Measurements from ENCODE around the gene CIROP. TPM values are rescaled to one million over a fixed set of nuclear protein-coding genes. Genes with fewer than 3 reads are reported as not detected.

Gene CIROP
- total RNA-seq, 4 donors from 2014 or later: 0.38 TPM; not detected in 3

DNA sequence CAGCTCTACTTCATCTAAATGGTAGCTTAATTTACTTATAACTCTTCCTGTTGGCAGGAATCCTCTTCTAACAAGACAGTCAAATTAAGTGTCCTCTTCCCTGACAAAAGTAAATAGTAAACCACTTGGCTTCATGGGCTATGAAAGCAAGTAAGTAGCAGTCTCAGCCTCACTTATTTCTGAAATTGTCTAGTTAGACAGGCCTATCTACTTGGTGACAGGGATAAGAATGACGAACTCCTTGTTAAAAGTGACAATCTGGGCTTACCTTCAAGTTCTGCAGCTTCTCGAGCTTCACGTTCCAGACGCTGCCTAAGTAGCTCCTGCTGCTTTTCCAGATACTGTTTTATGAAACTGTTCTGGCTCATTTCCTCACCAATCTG, 14.5 kb downstream of the CIROP start:
- DNase-seq: no peak
- H3K4me1 ChIP-seq: peaks cover 8 to 41% (median 13%) of the 10 kb centered on the region in 3 donors
- H3K27me3 ChIP-seq: no peaks in the 10 kb centered on the region
- WGBS, 2 donors: 69 to 85% methylated on average over 4 of the region's 4 CpGs
- peaks cover 23 to 81% (median 40%) of the 10 kb centered on the region in 3 donors for H3K36me3 ChIP-seq
- H3K4me3 ChIP-seq: no peak overlapping the region
- TF ChIP-seq, protein P1, sequence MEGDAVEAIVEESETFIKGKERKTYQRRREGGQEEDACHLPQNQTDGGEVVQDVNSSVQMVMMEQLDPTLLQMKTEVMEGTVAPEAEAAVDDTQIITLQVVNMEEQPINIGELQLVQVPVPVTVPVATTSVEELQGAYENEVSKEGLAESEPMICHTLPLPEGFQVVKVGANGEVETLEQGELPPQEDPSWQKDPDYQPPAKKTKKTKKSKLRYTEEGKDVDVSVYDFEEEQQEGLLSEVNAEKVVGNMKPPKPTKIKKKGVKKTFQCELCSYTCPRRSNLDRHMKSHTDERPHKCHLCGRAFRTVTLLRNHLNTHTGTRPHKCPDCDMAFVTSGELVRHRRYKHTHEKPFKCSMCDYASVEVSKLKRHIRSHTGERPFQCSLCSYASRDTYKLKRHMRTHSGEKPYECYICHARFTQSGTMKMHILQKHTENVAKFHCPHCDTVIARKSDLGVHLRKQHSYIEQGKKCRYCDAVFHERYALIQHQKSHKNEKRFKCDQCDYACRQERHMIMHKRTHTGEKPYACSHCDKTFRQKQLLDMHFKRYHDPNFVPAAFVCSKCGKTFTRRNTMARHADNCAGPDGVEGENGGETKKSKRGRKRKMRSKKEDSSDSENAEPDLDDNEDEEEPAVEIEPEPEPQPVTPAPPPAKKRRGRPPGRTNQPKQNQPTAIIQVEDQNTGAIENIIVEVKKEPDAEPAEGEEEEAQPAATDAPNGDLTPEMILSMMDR (IDR thresholded peaks at IDR 0.05): no peak
- intact Hi-C loops (cut with DNase I): no loop called here
- H3K27ac ChIP-seq: no peak overlapping the region
- H3K9me3 ChIP-seq: no peaks in the 10 kb centered on the region

DNA sequence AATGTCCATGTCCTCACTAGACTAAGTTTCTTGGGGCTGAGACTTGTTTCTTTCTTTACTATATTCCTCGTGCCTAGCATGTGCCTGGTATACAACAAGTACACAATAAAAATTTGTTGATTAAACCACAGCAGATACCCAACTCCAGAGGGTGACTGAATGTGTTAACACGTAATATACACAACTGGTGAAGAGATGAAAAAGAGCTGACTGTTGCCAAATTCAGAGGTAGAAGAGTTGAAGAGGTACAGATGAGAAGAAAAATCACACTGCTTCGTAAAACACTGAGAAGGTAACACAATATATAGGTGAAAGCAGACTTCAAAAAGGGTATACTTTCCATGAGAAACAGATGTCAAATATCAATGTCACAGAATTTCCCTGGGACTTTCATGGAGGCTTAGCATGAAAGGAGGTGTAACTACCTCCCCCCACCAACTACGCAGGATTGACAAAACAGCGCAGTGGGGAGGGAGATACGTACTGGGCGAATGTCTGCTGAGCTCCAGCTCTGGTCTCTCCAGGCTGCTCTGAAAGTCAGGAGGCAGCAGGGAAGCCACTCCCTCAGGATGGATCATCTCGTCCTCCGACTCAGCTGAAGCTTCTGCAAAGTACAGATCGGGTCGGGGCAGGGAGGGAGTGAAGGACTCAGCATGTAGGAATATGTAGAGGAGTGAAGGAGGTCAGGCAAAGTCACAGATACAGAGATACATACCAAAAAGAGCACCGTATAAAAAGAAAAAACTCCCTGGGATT, 15.1 kb downstream of the CIROP start:
- peaks cover 23 to 86% (median 40%) of the 10 kb centered on the region in 3 donors for H3K36me3 ChIP-seq
- WGBS, 2 donors: 83 to 95% methylated on average over 10 to 12 of the region's 12 CpGs
- peaks cover 8 to 41% (median 13%) of the 10 kb centered on the region in 3 donors for H3K4me1 ChIP-seq
- intact Hi-C loops (cut with DNase I): no loop called here
- H3K9me3 ChIP-seq: no peaks in the 10 kb centered on the region
- no peak for DNase-seq
- no peak overlapping the region for H3K27ac ChIP-seq
- no peak overlapping the region for H3K4me3 ChIP-seq
- TF ChIP-seq, protein P1 (IDR thresholded peaks at IDR 0.05): no peak
- TF ChIP-seq POLR2A (IDR thresholded peaks at IDR 0.05): no peak
- no peaks in the 10 kb centered on the region for H3K27me3 ChIP-seq

DNA sequence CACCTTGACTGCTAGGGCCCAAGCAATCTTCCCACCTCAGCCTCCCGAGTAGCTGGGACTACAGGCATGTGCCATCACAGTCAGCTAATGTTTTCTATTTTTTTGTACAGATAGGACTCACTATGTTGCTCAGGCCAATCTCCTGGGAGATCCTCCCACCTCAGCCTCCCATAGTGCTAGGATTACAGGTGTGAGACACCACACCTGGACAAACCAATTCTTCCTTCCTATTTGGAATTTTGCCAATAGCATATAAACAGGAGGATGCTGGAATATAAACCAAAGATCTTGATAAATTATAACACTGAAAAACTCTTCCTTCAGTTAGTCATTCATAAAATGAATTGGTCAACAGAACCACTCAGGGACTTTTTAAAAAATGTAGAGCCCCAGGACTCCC, 18.2 kb downstream of the CIROP start:
- no peak for DNase-seq
- 100% methylated on average over 1 of the region's 1 CpG for WGBS, 2 donors

DNA sequence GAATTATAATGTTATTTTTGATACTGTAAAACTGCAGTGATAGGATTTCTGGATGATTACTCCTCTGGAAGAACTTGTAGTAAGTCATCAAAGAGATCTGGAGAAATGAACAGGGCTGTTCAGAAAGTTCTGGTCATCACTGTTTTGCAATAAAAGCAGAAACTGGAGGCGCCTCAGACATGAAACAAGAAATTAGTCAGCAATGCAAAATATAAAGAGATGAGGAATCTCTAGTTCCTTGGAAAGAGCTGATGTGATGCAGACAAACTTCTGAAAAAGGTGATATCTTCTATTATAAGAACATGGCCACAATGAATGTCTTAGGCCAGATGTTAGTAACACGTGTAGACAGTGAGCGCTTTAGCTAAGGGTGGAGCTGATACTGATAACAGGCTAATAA, 19.3 kb downstream of the CIROP start:
- no peak overlapping the region for H3K4me3 ChIP-seq
- no peaks in the 10 kb centered on the region for H3K9me3 ChIP-seq
- H3K4me1 ChIP-seq: peaks cover 0 to 8% (median 0%) of the 10 kb centered on the region in 3 donors
- no peak overlapping the region for H3K27ac ChIP-seq
- intact Hi-C loops (cut with DNase I): no loop called here
- H3K36me3 ChIP-seq: peaks cover 23 to 100% (median 73%) of the 10 kb centered on the region in 3 donors
- TF ChIP-seq POLR2A (IDR thresholded peaks at IDR 0.05): no peak
- TF ChIP-seq, protein P1 (IDR thresholded peaks at IDR 0.05): no peak
- no peaks in the 10 kb centered on the region for H3K27me3 ChIP-seq
- 70 to 71% methylated on average over 3 of the region's 3 CpGs for WGBS, 2 donors
- no peak for DNase-seq

More for the DNA sequence above, 18.2 kb downstream of the CIROP start:
- intact Hi-C loops (cut with DNase I): no loop called here
- H3K36me3 ChIP-seq: peaks cover 27 to 100% (median 68%) of the 10 kb centered on the region in 3 donors
- TF ChIP-seq, protein P1 (IDR thresholded peaks at IDR 0.05): no peak
- no peak for TF ChIP-seq POLR2A (IDR thresholded peaks at IDR 0.05)
- H3K9me3 ChIP-seq: no peaks in the 10 kb centered on the region
- no peak overlapping the region for H3K4me3 ChIP-seq
- peaks cover 0 to 15% (median 0%) of the 10 kb centered on the region in 3 donors for H3K4me1 ChIP-seq
- no peaks in the 10 kb centered on the region for H3K27me3 ChIP-seq
- no peak overlapping the region for H3K27ac ChIP-seq

DNA sequence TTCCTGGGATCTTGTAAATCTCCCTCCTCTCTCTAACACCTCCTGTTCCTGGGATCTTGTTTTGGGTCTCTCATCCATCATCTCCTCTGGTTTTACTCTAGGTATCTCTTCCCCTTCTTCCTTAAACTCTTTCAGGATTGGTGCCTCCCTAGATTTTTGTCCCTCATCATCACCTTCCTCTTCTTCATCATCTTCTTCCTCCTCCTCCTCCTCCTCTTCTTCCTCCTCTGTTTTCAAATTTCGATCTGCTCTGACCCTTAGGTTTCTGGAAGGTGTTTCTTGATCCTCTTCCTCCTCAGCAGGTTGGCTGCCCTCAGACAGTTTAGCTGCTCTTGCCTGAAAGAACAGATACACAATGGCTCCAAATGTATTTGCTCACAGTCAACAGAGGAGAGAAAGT, 24.3 kb downstream of the CIROP start:
- Histone ChIP-seq H3K4me1 (peaks cover 4 to 39% (median 17%) of the 10 kb centered on the region in 3 donors), H3K9me3 (no peaks in the 10 kb centered on the region), H3K4me3 (no peak overlapping the region), H3K27ac (peak overlapping the region in 1 of 4 donors; percentile 81), H3K27me3 (no peaks in the 10 kb centered on the region), H3K36me3 (peaks cover 18 to 100% (median 73%) of the 10 kb centered on the region in 3 donors)
- intact Hi-C loops (cut with DNase I): no loop called here
- DNase-seq: no peak
- 67 to 81% methylated on average over 1 of the region's 1 CpG for WGBS, 2 donors
- TF ChIP-seq, protein P1 (IDR thresholded peaks at IDR 0.05): no peak
- no peak for TF ChIP-seq POLR2A (IDR thresholded peaks at IDR 0.05)
